Jurkat, Clone E6-1 (cell line): ENCODE data around the gene DPCD.
"Not testable (repeated sequence)": the region's sequence is repeated elsewhere in the genome, so short reads cannot be mapped to it uniquely, and the experiment has no call there.

Experiments
- DNase-seq: peaks from one replicate; pipeline ENCODE4 v3.0.0-alpha.2; 2011; ENCODE audit warnings: low read depth, low spot score
- H3K4me3 ChIP-seq: 2 replicates; pipeline ENCODE4 v1.5.1; 2011; ENCODE audit warnings: mild to moderate bottlenecking, low read length, control low read depth, moderate library complexity

Gene DPCD

DNA sequence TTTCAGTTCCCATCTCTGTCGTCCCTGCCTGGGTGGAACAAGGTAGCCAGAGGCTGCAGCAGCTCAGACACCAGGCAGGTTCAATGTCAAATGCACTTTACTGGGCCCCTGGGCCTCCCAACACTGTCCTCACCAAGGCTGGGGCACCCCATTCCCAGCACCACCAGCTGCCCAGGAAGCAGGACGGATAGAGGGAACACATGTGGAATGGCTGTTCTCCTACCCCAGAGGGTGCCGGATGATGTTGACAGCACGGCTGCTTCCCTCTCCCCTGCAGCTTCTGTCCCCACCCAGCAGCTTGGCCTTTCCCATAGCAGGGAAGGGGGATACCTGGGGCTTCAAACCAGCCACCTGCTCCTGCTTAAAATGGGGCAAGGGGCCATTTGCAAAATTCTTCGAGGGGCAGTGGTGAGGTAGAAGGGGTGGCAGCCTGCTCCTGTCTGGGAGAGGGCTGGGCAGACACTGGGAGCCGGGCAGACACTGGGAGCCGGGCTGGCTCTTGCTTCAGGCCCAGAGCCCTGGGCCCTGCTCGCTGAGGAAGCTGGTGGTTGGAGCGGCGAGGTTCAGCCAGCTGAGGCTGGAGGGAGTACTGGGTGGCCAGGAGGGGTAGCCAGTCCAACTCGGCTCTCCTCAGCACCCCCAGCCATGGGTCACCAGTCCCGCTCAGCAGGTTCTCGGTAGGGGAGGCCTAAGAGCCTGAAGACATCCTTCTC, 9.2 kb upstream of the DPCD start:
- DNase-seq = no peak
- H3K4me3 ChIP-seq = no peak overlapping the region

DNA sequence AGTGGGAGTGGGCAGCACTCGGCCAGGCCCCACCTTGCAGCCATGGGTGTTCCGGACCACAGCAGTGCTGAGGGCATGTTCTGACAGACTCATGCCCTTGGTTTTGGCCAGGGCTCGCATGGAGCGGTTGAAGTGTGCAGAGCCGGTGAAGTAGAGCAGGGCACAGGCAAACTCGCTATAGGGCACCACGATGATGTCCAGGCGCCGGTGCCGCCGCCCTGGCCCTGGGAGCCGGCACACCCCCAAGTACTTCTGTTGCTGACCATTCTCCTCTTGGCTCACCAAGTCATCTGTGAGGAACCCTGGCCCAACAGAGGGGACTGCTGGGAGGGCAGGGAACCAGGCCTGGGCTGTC, 8.6 kb upstream of the DPCD start:
- no peak for DNase-seq
- H3K4me3 ChIP-seq = no peak overlapping the region

DNA sequence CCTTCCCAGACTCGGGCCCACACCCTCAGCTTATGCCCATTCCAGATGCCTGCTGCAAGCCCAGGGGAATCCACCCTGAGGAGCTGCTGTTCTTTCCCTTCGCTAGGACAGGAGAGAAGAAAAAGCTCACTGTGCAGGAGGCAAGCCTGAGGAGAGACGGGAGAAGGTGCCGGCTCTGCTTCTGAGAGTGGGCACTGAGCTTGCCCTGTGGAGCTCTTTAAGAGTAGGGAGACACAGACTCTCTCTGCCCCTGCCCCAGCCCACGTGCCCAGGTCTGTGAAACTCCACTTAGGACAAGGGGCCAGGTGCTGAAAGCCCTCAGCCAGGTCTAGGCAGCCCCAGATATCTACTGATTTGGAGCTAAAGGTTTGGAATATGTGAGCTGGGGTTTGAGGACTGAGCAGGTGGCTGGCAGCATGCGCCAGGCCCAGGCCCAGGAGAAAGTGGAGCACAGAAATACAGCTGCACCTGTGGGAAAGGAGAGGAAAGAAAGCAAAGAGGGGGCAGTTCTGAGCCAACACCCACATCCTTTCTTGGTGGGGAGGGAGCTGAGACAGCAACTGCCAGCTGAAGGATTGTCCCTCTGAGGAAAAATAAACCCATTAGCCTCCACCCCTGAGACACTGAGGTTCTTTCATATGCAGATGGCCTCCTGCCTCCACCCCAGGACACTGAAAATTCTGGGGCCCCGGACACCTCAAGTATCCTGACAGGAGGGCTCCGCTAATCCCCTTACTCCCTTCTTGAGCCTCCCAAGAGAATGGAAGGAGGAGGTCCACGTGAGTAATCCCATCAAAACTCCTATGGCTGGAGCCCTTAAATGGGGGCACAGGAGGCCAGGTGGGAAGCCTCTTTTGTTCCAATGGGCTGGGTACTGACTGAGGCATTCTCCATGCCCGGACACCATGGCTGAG, 7.4 kb upstream of the DPCD start:
- DNase-seq = peak; percentile 52
- H3K4me3 ChIP-seq = no peak overlapping the region

DNA sequence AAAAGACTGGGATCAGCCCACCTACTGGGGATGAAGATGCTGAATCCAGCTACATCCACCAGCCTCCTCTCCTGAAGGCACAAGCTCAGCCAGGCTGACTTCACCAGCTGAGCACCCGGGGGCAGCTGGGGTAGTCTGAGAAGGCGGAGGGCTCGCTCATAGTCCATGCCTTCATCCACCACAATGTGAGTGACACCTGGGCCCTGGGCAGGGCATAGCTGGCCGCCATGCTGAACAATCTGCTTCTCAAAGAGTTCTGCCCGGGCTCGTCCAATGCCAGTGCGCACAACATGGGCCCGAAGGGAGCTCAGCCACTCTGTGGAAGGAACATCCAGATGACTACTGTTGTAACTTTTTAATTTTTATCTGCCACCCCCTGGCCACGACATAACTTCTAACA, 2.3 kb upstream of the DPCD start:
- no peak overlapping the region for H3K4me3 ChIP-seq
- no peak for DNase-seq

DNA sequence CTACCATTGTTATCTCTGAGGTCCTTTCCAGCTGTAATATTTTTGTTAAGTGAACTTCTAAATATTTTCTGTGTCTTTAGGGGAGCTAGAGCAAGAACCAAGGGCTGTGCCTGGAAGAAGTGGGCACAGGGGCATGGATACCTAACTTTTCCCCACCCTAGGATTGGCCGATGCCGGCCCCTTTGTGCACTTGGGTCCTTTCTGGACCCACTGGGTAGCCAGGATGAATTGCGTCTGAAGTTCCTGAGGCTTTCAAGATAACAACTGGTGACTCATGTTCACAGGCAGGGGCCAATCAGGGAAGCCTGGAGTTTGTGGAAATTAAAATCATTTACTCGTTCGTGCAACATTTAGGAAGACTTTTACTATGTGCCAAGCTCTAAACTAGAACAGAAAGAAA, 758 bp downstream of the DPCD start:
- no peak for DNase-seq
- H3K4me3 ChIP-seq = peak overlapping the region; percentile 70

DNA sequence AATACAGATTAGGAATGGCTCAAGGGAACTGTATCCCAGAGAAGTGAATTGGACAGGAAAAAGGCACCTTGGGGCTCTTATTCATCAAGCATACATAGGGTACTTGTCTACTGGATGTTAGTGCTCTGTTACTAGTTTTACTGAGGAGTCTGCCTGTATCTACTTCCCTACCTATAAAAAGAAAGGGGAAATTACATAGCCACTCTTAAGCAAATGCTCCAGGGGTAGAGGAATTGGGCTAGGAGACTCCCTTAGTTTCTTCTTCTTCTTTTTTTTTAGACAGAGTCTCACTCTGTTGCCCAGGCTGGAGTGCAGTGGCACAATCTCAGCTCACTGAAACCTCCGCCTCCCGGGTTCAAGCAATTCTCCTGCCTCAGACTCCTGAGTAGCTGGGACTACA, 5.2 kb downstream of the DPCD start:
- not testable (repeated sequence) for DNase-seq, H3K4me3 ChIP-seq

DNA sequence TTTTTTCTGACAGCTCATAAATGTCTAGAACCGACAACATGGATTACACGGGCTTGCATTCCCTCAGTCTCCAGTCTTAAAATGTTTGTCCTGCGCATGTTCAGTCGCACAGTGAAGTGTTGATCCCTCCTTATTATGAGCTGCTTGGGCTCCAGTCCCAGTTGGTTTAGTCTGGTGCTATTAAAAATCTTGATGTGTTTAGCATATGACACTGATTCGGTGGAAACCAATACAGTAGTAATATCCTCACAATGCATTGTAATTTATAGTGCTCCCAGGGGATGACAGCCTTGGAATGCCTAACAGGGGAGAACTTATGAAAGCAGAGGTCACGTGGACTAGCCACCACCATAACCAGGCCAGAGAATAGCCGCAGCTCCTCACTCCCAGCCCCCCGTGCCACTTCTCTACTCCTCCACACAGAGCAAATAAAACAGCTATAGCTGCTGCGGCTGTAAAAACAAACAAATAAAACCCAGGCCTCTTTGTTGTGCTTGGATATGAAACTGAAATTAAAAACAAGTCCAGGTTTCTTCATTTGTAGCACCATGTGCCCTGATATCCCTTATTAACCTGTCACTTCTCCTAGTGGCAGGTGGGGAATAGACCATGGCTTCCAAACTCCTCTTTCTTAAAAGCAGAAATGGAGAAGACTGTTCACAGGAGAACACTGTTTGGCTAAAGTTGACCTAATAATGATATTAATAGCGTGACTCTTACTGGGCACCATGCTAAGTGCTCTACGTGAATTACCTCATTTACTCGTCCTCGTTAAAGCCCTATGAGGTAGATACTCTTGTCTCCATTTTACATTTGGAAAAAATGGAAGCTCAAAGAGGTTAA, 7.7 kb downstream of the DPCD start:
- DNase-seq = no peak
- no peak overlapping the region for H3K4me3 ChIP-seq

DNA sequence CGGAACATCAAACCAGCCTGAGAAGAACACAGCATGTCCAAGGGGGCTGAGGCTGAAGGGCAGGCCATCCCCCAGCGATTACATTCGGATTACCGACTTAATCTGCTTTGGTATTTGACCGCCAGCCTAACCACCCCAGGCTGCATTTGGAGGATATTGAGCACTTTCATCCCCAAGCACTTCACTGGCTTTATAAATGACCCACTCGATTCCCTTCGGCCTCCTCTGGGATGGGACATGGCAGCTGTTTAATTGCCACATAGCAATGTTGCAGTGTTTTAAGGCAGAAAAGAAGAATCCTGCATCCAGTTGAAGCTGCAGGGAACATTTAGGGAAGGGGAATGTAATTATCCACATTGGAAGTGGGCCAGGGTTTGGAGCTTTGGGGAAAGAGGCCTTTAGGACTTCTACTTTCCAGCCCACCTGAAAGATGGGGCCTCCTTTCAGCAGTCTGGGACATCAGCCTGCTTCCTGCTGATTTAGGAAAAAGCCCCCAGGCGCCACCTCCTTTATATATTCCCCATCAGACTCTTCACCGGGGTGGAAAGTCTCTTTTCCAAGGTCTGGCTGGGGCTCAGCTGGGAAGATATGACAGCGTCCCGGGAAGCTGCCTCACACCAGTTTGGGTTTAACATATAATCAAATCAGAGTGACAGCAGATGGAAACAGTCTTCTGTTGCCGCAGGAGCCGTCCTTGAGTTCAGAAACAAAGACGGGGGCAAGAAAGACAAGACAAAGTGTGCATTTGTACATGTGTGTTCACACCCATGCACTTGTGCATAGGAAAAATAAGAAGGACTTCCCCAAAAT, 9.2 kb downstream of the DPCD start:
- no peak for DNase-seq
- H3K4me3 ChIP-seq = no peak overlapping the region

DNA sequence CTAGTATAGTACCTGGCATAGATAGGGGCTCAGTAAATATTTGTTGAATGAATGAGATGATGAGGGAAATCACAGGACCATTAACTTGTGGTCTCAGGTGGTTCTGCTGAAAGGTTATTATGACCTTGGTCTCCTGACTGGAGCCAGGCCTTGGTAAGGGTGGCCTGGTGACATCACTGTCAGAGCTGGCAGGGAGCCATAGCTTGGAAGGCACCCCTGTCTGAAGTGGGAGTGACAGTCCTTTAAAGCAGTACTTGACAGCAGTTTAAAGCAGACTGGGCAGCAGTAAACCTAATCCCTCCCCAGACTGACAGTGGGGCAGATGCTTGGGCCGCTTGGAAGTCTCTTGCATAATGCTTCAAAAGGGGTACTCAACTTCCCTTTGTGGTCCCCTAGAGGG, 13.4 kb downstream of the DPCD start:
- no peak for DNase-seq
- no peak overlapping the region for H3K4me3 ChIP-seq

DNA sequence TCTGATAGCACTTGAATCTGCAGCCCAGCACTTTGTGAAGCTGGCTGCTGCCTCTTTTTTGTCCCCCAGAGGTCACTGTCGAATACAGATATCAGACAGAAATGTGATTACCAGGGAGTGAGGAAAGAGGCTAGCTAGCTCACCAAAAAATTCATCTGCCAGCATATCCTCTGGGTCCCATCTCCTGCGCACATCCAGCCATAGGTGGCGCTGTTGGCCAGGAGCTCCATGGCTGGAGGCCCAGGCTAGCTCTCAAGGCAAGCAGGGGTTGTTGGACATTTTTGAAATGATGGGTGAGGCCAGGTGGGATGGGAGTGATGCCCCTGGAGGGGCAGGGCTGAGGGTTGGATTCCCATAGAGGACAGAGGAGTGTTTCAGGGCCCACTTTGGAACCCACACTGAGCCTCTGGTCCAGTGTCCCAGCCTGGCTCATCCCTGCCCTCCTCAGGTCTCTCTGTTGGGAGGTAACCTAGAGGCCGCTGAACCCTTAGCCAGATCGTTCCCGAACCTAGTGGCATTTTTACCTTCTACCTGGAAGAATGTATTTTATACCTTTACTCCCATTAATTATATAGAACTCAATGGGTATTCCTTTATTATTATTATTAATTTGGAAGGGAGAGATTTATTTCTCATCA, 14.8 kb downstream of the DPCD start:
- H3K4me3 ChIP-seq = no peak overlapping the region
- peak; percentile 44 for DNase-seq

DNA sequence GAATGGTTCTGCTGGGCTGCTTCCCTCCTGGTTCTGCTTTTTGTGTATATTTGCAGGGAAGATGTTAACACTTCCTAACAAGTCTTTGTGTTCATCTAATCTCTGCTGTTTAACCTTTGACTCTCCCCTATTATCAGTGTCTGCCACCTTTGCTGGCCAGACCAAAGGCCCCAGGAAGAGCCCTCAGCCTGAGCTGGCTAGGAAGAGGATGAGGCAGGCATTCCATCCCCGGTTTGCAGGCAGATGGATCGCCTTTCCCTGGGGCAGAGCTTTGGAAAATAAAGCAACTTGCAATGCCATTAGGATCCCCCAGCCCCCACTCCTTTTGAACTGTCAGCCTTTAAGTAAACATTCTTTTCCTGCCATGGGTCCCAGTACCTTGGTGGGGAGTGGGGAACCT, 19.0 kb downstream of the DPCD start:
- no peak for DNase-seq
- H3K4me3 ChIP-seq = no peak overlapping the region

DNA sequence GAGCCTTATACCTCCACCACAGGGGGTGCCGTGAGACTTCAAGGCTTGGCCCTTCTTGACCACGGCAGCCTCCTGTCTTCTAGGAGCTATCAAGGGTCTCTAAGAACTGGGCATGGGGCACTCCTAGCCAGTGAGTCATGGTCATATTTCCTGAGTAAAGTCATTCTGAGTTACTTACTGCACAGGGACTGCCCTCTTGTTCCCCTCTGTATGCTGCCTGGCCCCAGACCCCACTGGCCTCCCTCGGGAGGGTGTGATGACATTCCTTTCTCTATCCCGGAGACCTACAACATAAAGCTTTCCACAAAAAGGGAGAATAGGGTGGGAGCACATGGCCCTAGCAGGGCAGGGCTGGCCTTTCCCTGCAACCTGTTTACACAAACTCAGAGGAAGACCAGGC, 21.4 kb downstream of the DPCD start:
- no peak for DNase-seq
- no peak overlapping the region for H3K4me3 ChIP-seq

DNA sequence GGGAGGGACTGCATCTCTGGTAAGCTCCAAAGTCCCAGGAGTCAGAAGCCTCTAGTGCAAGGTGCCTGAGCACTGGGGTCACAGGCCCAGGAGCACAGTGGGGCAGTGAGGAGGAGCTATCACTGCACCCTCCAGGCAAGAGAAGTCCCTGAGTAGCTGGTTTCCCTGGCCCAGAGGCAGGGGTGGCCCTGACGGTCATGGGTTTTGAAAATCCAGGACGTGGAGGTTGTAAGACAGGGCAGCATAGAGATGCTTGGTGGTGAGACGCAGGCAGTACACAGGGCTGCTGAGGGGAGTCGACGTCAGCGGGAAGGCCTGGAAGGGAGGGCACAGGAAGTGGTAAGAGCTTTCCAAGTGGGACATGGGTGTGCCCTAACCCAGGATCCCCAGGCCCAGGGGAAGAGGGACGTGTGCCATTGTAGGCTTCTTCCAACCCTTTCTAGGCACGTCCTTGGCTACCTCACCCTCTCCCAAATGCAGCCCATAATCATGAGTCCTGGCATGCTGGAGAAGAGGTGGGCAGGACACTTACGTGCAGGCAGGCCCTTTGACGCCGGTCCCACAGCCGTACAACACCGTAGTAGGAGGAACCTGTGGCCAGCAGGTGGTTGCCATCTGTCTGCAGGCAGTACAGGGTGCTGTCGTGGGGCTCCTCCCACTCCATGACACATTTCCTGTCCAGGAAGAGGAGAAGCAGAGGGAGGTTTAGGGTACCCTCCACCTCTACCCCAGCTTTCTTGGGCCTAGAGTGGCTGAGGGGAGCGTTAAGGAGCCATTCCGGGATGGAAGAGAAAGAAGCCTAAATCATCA, 23.2 kb downstream of the DPCD start:
- H3K4me3 ChIP-seq = no peak overlapping the region
- DNase-seq = peak; percentile 7

DNA sequence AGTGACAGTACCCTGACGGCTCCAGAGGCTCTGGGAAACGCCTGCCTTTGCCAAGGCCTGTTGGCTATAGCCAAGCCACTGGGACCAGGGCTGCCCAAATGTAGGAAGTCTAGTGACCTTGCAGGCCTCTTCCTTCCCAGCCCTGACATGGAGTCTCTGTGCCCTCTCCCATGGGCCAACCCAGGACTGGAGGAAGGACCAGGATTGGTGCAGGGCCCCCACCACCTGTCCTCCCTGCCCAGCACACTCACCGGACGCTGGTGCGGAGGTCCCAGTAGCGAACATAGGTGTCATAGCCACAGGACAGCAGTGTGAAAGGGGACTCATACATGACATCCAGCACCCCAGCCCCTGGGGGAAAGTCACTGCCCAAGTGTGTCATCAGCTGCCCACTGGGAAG, 24.0 kb downstream of the DPCD start:
- no peak for DNase-seq
- no peak overlapping the region for H3K4me3 ChIP-seq

DNA sequence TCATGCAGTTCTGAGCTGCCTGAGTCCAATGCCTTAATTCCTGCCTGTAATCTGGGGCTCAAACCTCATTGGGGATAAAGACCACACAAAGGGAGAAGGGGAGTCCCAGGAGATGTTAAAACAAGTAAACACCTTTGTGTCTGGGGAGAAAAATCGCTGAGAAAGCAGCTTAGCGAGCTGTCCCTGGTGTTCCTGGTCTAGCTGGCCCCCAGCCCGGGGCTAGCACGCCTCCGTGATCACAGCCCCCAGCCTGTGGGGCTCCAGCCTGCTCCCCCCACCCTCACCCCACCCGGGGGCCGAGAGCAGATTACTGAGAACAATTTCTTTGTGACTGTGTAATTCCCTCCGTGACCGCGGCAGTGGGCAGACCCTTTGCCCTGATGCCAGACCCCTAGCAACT, 24.8 kb downstream of the DPCD start:
- no peak for DNase-seq

DNA sequence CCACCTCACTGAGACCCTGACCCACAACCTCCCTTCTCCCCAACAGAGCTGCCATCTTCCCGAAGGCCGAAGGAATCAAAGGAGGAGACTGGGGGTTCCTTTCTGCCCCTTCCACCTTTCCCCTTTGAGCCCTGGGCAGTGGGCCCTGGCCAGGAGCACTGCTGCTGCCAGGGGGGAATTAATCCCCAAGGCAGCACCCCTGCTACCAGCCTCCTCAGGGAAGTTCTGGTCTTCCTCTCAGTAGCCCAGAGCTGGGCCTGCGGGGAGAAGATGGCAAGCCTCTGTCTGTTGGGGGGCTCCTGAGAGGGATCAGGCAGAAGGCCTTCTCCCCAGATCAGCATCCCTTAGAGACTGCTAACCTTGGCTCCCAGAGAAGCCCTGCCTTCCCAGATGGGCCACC, 25.5 kb downstream of the DPCD start:
- DNase-seq = no peak

More for the DNA sequence above, 24.8 kb downstream of the DPCD start:
- H3K4me3 ChIP-seq = no peak overlapping the region

DNA sequence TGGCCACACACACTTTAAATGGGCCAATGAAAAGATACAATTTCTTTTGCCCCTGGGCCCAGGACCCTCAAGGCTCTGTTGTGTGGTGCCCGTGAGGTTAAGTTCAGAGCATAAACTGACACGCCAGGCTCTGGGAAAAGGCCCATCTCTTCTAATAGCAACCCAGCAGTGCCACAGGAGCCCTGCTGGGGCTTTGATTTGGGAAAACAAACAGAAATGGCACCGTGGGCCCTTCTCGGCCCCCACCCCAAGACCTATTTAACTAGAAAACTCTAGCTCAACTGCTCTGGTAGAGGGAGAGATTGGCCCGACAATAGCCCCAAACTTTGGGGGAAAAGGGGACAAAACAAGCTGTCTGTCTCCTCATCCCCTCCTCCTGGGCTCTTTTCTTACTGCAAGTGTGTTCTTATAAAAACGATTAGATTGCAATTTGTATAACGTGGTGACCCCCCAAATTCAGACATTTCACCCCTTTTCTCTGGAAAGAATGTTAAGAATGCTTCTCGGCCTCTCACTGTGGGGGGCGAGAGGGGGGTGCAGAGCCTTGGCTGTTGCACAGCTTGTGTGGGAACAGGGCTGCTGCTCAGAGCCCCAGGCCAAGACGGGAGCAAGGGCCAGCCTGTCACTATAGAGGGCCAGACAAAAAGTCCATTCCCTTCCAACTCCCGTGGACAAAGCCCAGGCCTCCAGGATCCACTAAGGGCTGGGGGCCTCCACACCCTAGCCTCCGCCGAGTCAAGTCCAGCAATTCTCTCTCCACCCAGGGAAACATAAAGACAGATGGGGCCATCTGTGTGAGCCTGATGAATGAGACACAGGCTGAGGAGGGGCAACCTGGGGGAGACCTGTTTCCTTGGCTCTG, 26.8 kb downstream of the DPCD start:
- H3K4me3 ChIP-seq = no peak overlapping the region
- DNase-seq = no peak

More for the DNA sequence above, 25.5 kb downstream of the DPCD start:
- H3K4me3 ChIP-seq = no peak overlapping the region
